ENCODE results near the gene TRIM61. TPM values are rescaled to one million over a fixed set of nuclear protein-coding genes. Genes with fewer than 3 reads are reported as not detected.
"Not testable (repeated sequence)": the region's sequence is repeated elsewhere in the genome, so short reads cannot be mapped to it uniquely, and the experiment has no call there.

Gene TRIM61
- polyA plus RNA-seq, 1 donor (not counting 4 experiments of a cell fraction or from before 2014, with no cell fraction given): 0.45 TPM

- dilution Hi-C loops (cut with MboI; ENCODE audit: extremely low pct_ligation_motif_present, low sequenced_read_pairs): no loop called here
- H3K27ac ChIP-seq (ENCODE audit: control insufficient read depth, insufficient read depth, low read length): no peak overlapping the region
- no peaks in the 10 kb centered on the region for H3K36me3 ChIP-seq (ENCODE audit: control insufficient read depth in 2 of 2, extremely low read depth in 1 of 2, insufficient read depth in 2 of 2, low read length in 2 of 2)
- H3K9me1 ChIP-seq (ENCODE audit: control insufficient read depth, extremely low read depth, insufficient read depth, low read length): no peaks in the 10 kb centered on the region
- no peak overlapping the region for H3K4me2 ChIP-seq (ENCODE audit: control insufficient read depth, extremely low read depth, insufficient read depth, low read depth, low read length)
- no peaks in the 10 kb centered on the region for H3K79me2 ChIP-seq (ENCODE audit: control insufficient read depth, insufficient read depth, low read length)
- H4K20me1 ChIP-seq (ENCODE audit: control insufficient read depth, extremely low read depth, insufficient read depth, low read length): no peaks in the 10 kb centered on the region
- no peak overlapping the region for H3K9ac ChIP-seq (ENCODE audit: control insufficient read depth, extremely low read depth, insufficient read depth, low read length)
- no peak overlapping the region for H3K4me3 ChIP-seq (ENCODE audit: control insufficient read depth in 2 of 3, extremely low read depth in 1 of 3, insufficient read depth in 2 of 3, low read depth in 1 of 3, low read length in 3 of 3)
- FAIRE-seq (peak; percentile 43), DNase-seq (ENCODE audit: low read depth, low spot score) (no peak)
- TF ChIP-seq EZH2 (IDR thresholded peaks at IDR 0.05; ENCODE audit: low read length) (no peak), CTCF (optimal IDR thresholded peaks at IDR 0.05 in 1 of 3, IDR thresholded peaks at IDR 0.05 in 1 of 3, conservative IDR thresholded peaks at IDR 0.05 in 1 of 3; ENCODE audit: extremely low read depth in 1 of 3, insufficient read depth in 2 of 3, low read length in 3 of 3) (peak; percentile 18 to 51 (median 44))
- H3K27me3 ChIP-seq (ENCODE audit: control insufficient read depth, extremely low read depth, insufficient read depth, low read length): no peaks in the 10 kb centered on the region
- H3K9me3 ChIP-seq (ENCODE audit: control insufficient read depth, low read depth, low read length): no peaks in the 10 kb centered on the region
- no peak overlapping the region for H2AFZ ChIP-seq (ENCODE audit: control insufficient read depth, low read length)
- no peaks in the 10 kb centered on the region for H3K4me1 ChIP-seq (ENCODE audit: control insufficient read depth, extremely low read depth, insufficient read depth, low read length)
Measured at GRCh38 chr4:164937576-164938270, 39.7 kb downstream of the TRIM61 start.

- DNase-seq (ENCODE audit: low read depth, low spot score); H3K4me1 ChIP-seq (ENCODE audit: control insufficient read depth, extremely low read depth, insufficient read depth, low read length); H3K9me1 ChIP-seq (ENCODE audit: control insufficient read depth, extremely low read depth, insufficient read depth, low read length); H3K79me2 ChIP-seq (ENCODE audit: control insufficient read depth, insufficient read depth, low read length); H3K9ac ChIP-seq (ENCODE audit: control insufficient read depth, extremely low read depth, insufficient read depth, low read length); H3K36me3 ChIP-seq (ENCODE audit: control insufficient read depth in 2 of 2, extremely low read depth in 1 of 2, insufficient read depth in 2 of 2, low read length in 2 of 2); H3K9me3 ChIP-seq (ENCODE audit: control insufficient read depth, low read depth, low read length); dilution Hi-C loops (cut with MboI; ENCODE audit: extremely low pct_ligation_motif_present, low sequenced_read_pairs); FAIRE-seq; H3K4me2 ChIP-seq (ENCODE audit: control insufficient read depth, extremely low read depth, insufficient read depth, low read depth, low read length); H3K27ac ChIP-seq (ENCODE audit: control insufficient read depth, insufficient read depth, low read length); H3K4me3 ChIP-seq (ENCODE audit: control insufficient read depth in 2 of 3, extremely low read depth in 1 of 3, insufficient read depth in 2 of 3, low read depth in 1 of 3, low read length in 3 of 3); H2AFZ ChIP-seq (ENCODE audit: control insufficient read depth, low read length); H3K27me3 ChIP-seq (ENCODE audit: control insufficient read depth, extremely low read depth, insufficient read depth, low read length); H4K20me1 ChIP-seq (ENCODE audit: control insufficient read depth, extremely low read depth, insufficient read depth, low read length): not testable (repeated sequence)
Measured at GRCh38 chr4:164935865-164936606, 41.4 kb downstream of the TRIM61 start.

All from keratinocyte (primary cell).